CD4-positive, alpha-beta T cell treated with Interleukin-1 beta for 1 hour (primary cell): Measurements from ENCODE around the gene BSND.

Source experiments
- DNase-seq, 2 donors: peaks; one replicate each; pipeline ENCODE4 v3.0.0-alpha.2; 2020 to 2022

The BSND gene

DNA sequence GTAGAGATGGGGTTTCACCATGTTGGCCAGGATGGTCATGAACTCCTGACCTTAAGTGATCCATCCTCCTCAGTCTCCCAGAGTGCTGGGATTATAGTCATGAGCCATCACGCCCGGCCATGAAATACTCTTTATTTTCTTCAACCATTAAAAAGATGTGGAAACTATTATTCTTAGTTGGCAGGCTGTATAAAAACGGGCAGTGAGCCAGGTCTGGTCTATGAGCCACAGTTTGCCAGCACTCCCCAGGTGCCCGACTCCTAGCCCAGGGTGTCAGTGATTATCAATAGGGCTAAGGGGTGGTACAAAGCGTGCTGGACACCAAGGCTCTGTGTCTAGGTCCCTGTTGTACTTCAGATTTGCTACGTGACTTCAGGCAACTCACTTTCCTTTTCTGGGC, 22.0 kb upstream of the BSND start:
- no peak for DNase-seq

DNA sequence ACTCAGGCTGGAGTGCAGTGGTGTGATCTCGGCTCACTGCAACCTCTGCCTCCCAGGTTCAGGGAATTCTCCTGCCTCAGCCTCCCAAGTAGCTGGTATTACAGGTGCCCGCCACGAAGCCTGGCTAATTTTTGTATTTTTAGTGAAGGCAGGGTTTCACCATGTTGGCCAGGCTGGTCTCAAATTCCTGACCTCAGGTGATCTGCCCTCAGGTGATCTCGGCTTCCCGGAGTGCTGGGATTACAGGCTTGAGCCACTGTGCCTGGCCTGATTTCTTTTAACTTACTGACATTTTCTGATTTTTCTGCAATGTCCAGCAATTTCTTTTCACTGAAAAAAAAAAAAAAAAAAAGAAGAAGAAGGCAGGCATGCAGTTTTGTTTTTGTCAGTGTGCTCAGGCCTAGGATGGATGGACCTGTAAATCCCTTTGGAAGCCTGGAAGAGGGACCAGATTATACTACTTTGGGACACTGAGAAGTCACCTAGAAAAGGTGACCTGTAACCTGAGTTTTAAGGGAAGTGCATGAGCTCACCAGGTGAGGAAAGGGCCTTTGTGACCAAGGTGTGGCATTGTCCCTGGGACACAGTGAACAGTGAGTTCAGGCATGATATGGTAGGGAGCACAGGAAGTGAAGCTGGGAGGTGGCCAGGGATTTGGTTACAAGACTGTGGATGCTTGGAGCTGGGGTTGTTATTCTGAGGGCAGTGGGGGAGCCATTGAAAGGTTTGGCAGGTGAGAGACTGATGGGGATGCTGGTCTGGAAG, 21.0 kb upstream of the BSND start:
- DNase-seq: no peak

DNA sequence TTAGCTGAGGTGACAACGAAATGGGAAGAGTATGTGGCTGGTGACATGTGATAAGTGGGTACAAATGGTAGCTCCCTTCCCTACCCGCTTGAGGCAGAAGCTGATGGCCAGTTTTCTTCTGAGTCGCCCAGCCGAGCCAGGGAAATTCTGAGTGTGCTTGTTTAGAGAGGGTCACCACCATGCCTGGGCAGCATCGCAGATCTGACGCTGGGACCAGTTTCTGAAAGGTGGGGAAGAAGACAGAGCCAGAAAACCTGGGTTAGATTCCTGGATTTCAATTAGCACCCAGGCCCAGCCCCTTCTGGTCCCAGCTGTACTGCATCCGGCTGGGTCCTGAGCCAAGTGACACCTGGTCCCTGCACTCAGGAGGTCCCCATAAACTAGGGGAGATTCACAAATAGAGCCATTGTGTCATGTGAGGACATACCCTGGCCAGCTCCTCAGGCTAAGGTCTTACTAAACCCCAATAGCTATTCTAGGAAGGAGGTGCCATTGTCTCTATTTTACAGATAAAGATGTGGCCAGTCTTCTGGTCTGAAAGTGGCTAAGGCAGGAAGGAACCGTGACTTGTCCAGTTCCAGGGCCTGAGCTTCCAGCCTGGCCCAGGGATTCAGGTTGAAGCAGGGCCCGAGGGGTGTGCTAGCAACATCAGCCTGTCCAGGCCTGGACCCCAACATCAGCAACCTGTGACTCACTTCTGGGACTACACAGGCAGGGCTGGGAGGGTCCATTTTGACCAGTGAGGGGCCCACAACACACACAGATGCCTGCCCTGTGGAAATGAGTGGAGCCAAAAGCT, 20.0 kb upstream of the BSND start:
- no peak for DNase-seq

DNA sequence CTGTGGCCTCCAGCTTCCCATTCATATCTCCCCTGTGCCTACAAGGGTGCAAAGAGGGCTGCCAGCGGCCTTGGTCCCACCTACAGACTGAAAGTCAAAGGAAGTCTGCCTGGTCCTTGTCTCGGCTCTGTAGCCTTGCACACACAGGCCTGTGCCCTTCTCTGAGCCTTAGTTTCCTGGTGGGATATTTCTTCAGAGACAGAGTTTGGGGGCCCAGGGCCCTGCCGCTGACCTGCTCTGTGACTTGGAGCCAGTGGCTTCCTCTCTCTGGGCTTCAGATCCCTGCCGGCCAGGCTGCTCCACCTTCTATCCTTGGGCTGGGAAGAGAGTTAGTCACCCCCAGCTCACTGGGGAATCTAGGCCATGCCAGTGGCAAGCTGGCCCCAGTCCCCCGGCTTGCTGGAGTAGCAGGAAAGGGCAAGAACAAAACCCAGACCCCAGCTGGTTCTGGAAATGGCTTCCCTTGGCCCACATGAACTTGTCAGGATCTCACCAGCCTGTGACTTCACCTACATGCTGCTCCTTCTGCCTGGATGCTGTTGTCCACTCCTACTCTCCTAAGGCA, 19.3 kb upstream of the BSND start:
- DNase-seq: no peak

DNA sequence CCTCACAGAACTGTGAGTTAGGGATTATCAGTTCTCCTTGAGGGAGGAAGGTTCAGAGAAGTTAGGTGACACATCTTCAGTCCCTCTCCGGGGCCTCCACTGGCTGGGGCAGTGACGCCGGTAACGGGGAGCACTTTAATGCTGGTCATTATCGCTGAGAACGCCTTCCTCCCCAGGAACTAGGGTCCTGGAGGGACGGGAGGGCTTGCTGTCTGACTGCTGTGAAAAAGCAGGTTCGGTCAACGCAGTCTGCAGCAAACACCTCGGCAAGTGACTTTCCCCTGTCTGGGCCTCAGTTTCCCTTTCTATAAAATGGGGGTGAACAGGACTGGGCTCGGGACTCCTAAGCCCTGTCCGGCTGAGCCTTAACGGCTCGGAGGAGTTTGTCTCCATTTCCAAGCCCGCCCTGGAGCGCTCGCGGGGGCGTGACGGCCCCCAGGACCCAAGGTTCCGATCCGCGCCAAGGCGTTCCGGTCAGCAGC, 18.6 kb upstream of the BSND start:
- DNase-seq: no peak

DNA sequence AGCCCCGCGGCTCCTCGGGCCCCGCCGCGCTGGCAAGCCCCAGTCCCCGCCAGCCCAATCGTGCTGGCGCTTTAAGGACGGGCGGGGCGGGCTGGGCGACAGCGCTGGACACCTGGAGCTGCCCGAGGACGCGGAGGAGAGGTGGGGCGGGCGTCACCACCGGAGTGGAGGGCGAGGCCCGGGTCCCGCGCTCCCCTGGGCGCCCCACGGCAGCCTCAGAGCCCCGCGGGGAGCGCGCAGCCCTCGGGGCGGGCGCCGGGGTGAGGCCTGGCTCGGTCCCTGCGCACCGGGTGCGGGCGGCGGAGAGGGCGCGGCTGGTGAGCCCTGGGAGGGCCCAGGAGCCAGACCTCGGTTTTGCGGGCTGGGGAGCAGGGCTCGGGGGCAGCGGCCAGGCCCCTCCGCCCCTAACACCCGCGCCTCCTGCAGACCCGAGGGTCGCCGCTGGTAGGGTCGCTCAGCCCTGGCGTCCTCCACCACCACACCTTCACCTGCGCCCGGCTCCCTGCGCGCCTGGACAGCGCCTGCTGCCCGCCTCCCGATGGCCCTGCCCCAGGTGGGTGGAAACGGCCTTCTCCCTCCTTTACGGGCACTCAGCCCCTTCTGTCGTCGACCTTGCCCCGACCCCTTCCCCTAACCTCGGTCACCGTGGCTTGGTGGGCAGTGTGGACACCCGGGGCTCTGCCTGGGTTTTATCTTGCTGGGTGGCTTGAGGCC, 18.0 kb upstream of the BSND start, which contains the start of gene TMEM61:
Gene TMEM61, plus strand, starts transcription at position 101 of the 714 bp plus-strand sequence. Its CDS starts 438 bp downstream, at position 539.
- DNase-seq: no peak

DNA sequence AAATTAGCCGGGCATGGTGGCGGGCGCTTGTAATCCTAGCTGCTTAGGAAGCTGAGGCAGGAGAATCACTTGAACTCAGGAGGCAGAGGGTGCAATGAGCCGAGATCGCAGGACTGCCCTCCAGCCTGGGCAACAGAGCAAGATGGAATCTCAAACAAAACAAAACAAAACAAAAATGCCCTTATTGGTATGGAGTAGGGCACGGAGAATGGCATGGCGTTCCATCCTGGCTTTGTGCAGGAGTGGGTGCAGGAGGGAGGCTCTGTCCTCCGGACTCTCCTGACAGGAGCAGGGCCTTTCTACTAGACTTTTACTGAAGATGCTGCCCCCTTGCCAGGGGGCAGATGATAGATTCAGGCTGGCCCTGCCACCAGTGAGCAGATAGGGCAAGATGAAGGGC, 17.3 kb upstream of the BSND start:
- DNase-seq: no peak

DNA sequence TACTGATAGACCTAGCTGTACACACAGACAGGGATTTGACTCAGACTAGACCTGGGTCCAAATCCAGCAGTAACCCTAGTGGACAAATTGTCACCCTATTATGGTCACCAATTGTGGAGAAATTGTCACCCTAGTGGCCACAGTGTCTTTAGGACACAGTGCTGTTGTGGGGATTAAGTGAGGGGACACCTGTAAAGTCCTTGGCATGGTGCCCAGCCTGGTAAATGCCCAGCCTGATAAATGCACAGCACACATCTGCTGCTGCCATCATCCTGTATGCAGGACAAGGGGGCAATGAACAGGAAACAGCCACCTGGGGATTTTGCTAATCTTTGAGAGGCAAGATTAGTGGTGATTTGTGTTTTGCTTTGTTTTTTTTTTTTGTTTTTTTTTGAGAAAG, 16.0 kb upstream of the BSND start:
- no peak for DNase-seq

DNA sequence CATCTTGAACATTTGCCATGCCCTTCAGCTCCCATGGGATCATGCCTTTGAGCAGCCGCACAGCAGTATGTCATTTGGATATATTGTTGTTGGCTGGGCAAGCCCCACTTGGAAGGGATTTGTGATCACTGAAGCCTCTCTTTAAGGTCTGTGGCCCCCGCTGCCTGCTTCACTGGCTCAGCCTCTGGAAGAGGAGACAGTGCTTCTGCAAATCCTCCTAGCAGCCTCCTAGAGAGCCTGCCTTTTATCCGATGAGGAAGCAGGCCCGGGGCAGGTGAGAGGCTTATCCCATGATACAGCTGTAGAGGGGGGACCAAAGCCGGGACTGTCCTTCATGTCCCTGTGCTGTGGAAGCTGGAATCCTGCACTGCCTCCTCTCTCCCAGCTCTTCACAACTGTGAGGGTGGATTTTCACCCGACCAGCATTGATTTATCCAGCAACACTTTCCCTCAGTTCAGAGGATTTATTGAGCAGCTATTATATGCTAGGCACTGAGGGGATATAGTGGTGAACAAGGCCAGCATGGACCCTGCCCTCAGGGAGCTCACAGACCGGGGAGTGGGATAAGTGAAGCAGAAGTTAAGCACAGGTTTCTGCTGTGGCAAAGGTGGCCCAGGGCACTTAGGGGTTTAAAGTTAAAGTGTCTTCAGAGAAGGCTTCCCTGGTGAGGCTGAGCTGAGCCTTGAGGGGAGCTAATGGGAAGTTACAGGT, 14.4 kb upstream of the BSND start:
- no peak for DNase-seq

DNA sequence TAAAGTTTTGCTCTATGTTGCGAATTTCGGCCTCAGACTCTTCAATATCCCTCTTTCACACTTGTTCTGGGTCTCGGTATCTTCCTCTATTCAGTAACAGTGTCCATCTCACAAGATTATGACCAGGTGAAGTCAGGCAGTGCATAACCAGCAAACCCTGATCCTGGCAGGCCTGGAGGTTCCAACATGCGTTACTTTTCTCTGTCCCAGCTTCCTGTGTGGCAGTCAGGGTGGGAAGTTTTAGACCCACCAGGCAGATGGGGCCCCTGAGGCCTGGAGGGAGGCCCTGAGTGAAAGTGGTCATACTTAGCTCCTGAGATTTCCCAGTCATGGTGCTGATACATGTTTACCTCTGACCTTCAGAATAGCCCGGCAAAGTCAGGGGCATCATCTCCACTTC, 13.2 kb upstream of the BSND start:
- DNase-seq: no peak

DNA sequence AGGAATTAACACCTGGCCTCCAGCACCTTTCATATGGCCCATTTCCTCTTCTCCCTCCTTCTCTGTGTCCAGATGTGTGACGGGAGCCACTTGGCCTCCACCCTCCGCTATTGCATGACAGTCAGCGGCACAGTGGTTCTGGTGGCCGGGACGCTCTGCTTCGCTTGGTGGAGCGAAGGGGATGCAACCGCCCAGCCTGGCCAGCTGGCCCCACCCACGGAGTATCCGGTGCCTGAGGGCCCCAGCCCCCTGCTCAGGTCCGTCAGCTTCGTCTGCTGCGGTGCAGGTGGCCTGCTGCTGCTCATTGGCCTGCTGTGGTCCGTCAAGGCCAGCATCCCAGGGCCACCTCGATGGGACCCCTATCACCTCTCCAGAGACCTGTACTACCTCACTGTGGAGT, 12.7 kb upstream of the BSND start:
- DNase-seq: no peak

DNA sequence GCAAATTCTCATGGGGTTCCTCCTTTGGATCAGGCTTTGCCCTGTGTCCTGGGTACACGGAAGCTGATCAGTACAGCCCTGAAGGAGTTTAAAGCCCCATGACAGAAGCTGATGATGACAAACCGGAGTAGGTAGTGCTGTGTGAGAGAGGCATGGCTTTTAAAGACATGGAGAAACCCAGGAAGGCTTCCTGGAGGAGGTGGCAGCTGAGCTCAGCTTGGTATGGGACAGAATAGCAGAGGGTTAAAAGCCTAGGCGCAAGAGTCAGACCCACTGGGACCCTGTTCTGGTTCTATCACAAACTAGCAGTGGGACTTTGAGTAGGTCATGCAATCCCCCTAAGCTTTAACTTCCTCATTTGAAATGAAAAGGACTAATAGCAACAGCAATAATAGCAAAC, 12.2 kb upstream of the BSND start:
- no peak for DNase-seq

DNA sequence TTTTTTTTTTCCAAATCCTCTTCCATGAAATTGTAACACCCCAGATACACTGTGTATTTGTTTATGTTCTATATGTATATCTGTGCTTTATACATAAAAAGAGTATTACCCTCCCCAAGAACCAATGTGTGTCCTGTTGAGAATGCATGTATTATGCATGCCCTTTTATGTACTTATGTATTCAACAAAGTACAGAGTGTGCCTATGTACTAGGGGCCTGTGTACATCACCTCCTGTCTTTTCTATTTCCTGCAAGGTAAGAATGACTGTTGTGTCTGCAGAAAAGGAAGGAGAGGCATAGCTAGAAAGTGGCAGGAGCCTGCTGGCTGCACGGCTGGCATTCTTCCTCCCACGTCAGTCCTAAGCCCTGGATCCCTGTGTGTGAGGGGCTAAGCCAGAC, 11.3 kb upstream of the BSND start:
- no peak for DNase-seq

DNA sequence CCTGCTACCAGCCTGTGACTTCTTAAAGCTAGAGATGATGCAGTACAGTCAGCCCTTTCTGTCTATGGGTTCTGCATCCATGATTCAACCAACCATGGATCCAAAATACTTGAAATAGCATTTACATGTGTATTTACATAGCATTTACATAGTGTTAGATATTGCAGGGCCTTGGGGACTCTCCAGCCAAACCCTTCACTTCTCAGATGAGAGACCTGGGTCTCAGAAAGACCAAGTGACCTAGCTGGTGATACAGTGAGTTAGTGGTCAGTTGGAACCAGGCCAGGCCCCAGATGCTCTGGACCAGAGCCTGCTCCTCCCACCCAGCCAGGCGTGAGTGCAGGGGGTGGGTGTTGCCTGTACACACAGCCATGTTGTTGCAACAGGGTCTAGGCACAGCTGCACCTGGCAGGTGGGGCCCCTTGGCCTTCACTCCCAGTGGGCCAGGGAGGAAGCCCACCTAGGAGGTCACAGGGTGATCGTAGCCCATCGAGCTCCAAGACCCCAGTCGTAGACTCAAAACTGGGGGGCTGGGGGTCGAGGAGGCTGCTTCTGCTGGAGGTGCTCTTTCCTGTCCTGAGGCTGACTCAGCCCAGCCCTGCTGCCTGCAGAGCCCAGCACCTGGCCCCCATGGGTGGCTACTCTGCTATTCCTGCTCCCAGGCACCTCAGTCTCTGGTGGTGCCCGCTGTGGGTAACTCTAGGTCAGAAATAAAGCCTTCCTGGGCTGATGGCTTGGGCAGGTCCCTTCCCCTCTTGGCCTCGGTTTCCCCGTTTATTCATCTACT, 10.6 kb upstream of the BSND start:
- DNase-seq: no peak

DNA sequence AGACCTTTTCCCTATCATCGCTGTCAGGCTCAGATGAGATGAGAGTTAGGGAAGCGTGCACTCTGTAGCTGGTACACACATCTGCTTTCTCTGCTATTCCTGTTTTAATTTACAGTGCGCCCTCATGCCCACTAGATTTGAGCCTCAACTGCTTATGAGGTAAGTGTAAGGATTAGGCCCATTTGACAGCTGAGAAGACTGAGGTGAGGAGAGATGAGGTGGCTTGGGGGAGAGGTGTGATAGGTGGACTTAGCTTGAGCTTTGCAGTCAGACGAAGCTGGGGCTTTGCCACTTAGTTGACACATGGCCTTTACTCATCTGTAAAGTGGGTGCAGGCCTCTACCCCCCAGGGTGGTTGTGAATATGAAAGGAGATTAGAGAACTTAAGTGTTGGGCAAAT, 9.8 kb upstream of the BSND start:
- no peak for DNase-seq

DNA sequence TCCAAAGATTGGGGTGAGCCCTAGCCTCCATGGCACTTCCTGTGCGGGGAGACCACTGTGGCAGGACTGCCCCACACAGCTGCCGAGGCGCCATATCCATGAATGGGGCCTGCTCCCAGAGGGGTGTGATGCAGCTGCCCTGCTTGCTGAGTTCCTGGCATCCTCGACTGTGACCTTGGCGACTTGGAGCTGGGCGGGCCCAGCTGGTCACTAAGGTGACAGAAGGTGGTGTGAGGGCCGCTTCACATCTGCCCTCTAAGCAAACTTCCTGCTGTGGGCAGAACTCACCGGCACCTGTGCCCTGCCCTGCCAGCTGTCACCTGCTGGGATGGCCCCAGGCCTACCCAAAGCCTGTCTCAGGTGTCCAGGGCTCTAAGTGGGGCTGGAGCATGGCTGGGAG, 9.3 kb upstream of the BSND start:
- no peak for DNase-seq

DNA sequence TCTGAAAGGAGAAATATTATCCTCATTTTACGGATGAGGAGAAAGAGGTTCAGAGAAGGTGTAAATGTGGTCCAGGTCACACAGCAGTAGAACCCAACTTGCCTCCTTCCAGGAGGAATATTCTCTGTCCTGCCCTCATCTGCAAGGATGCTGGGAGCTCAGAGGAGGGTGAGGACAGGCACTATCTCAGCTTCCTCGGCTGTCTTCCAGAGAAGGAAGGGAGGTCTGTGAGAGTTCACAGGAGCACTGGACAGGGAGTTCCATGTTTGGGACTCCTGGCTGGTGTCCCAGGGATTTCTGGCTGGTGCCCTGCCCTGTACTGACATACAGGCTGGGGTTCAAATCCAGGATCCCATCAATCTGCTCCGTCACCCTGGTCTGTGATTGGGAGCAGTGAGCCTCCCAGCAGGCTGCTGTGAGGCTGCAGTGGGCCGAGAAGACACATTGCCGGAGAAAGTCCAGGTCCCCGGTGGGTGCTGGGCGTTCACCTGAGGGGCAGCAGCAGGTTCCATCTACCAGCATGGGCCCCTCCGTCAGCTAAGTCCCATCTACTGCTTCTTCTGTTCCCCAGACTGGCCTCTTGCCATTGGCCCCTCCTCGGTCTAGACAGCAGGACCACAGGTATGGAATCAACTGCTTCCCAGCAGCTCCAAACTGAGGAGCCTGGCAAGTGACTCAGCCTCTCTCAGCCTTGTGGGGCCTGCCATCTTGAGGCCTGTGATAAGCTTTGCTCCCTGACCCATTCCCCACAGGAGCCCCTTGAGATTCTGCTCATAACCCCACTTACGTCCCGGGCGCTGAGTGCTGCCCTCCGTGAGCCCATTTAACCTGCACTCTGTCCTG, 8.5 kb upstream of the BSND start:
- no peak for DNase-seq

DNA sequence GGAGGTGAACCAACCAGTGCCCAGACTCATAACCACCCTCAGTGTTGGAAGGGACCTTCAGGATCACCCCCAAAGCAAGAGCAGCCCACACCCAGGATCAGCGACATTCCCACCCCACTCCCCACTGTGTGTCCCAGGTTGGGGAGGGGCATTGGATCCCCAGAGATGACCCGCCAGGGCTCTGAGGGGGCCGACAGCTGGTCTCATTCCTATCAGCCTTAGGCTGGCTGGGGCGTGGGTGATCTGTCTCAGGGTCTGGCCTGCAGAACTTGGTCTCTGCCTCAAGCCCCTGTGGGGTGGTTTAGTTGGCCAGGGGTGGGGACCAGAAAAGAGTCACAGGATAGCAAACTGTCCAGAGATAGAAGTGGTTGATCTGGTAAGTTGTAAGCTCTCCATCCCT, 7.8 kb upstream of the BSND start:
- DNase-seq: no peak

DNA sequence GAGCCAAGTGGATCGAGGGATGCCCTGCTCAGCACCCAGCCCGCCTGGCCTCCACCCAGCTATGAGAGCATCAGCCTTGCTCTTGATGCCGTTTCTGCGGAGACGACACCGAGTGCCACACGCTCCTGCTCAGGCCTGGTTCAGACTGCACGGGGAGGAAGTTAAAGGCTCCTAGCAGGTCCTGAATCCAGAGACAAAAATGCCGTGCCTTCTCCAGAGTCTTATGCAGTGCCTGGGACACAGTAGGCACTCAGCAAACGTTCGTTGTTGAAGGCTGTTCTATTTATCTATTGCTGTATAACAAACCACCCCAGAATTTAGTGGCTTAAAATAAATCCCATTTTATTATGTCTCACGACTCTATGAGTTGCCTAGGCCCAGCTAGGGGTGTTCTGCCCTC, 6.8 kb upstream of the BSND start:
- no peak for DNase-seq

DNA sequence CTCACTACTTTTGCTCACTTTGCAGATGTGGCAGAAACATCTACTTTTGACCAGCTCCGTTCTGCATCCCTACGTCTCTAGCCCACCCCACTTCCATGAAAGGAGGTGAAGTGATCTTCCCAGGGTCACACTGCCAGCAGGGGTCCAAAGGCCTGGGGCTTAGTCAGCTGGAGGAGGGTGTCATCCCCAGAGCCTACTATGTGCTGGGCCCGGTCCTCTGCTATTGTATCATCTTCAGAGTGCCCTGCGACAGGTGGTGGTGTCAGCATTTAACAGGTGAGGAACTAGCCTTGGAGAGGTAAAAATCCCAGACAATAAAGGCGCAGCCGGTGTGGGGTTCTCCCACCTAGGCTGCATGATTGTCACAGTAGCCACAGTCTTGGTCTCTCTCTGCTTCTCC, 5.6 kb upstream of the BSND start:
- no peak for DNase-seq
